Pons (tissue), 1 donor: ENCODE data around the gene ZNF518B.

Experiments used
- DNase-seq: peaks from one replicate; pipeline ENCODE4 v3.0.0-alpha.2; 2016; ENCODE audit warnings: low spot score

Gene ZNF518B, protein sequence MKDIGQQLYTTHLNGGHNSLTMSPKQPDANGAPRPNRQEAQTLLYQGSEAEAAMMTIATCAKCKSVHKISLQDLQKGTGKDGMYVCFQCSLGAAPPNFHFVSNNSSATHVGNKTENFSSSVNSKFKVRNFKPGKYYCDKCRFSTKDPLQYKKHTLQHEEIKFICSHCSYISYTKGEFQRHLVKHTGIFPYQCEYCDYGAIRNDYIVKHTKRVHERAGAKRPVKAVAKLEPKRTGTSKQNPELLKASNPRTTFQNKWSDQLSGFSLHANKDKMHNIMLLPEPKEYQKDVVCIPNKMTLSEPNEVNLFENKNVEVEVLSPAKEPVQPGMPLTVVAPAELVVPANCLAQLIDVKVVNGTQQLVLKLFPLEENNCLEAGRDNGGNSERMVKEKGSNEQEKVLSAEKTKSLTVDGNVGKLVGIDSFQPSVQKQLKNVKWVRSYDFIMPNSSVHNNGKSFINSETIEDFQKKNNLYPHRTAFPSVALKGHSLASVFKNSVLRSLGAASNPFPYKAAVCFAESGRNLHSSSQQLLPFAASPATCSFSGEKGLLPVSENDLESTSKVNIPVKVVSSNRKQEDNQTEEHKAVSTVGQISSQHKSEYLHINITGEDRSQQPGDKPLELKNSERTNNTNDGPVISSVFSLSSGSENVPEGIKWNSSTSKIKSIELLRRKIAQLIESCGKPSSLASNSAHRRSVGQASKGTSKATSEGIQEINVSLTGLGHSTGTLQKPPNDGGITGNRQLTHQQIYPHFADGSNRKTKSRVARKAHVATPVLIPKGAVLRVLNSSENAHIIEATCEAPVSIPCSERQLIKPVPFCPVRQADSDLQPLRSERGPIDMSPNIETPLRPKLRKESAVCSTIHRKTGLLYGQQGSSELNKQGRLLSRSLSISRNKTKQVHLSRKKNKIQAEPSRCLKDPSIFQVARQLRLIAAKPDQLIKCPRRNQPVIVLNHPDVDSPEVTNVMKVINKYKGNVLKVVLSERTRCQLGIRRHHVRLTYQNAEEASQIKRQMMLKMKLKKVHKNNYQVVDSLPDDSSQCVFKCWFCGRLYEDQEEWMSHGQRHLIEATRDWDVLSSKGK

DNA sequence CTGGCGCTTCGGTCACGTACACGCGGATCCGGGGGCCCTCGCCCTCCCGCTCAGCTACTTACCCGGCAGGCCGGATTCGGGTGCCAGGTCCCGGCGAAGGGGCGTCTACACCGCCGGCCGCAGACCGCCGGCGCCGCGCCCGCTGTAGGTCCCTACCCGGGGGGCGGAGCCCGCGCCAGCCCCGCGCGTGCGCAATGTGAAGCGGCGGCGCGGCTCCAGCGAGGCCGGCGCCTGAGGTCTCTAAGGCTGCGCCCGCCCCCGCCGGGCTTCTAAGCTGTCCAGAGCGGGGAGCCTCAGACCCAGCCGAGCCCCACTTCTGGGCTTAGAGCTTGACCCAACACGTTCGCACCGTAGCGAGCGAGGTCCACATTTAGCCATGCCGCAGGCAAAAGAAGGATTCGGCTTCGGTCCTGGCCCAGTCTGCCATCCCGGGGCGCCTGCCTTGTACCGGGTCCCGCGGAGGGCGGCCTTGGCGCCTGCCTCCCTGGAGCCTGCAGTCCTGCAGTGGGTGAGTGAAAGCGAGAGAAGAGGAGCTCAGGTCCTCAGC, at the start of gene ZNF518B:
Gene ZNF518B, minus strand, starts transcription at position 172 of the 547 bp plus-strand sequence. CDS start 11,098 bp downstream, outside the sequence.
- DNase-seq = peak; percentile 31

DNA sequence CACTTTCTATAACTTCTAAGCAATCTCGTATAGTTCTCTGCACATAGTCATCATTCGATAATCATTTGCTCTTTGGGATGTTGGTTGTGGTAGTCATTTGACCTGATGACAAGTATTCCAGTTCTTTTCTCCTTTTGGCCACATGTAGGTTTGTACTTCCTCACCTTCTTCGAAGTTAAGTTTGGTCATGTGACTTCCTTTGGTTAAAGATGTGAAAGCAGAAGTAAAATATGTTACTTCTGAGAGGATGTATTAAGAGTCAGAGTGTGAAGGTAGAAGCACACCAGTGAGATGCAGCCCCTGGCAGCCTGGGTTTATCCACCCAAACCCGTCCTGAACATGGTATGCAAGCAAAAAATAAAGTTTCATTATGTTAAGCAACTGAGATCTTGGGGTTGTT, 48.9 kb upstream of the ZNF518B start:
- DNase-seq = no peak

DNA sequence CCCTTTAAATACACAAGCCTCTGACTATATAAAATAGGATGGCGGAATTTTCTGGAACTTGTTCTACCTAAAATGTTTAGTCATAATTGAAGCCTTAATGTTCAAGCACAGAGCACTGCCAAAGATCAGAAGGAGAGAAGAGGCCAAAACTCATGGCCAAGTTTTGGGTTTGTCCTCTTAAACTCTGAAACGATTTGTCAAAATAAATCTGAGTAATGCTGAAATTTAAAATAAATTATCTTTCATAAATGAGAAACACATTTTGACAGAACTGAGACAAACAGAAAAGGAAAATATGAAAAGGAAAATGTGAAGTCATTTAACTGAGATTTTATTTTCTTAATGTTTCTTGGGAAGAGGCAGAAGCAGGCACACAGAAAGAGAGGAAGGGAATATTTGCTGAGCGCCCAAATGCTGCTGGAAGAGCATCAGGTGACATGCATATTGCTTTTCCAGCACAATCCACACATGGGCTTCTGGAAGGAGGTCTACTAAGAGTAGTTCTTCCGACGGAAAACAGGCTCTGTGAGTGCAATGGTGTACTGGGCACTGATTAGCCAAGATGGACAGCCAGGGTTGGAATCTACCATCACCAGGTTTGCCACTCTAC, 47.4 kb upstream of the ZNF518B start:
- DNase-seq = no peak

DNA sequence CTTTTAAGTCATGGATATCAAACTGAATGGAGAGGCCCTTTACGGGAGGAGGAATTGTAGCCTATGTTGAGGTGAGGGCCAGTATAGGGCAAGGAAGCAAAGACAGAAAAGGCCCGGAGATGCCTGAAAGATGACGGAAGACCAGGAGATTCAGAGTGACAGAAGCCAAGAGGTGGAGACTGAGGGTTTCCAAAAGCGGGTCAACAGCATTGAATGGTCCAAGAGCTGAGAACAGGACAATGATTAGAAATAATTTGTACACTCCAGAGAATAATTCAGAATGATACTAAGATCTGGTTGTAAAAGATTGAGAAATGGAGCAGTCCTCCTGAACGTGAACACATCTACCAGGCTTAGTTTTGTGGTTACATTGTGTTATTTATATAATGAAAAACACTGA, 45.5 kb upstream of the ZNF518B start:
- DNase-seq = no peak

DNA sequence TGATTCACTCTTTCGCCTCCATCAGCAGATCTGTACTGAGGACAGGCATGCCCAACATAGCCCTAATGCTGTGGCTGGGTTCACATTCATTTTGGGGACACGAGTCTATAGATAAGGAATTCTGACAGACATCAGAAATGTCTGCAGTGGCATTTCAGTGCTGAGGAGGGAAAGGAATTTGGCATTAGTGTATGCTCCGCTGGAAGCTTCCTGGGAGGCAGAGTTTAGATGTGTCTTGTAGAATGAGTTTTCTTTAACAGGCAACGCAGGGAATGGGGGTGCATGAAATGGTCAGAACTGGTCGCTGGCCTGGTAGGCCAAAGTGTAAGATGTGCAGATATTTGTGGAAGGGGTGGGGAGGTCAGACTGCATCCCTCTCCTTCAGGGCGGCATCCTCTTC, 43.5 kb upstream of the ZNF518B start:
- no peak for DNase-seq

DNA sequence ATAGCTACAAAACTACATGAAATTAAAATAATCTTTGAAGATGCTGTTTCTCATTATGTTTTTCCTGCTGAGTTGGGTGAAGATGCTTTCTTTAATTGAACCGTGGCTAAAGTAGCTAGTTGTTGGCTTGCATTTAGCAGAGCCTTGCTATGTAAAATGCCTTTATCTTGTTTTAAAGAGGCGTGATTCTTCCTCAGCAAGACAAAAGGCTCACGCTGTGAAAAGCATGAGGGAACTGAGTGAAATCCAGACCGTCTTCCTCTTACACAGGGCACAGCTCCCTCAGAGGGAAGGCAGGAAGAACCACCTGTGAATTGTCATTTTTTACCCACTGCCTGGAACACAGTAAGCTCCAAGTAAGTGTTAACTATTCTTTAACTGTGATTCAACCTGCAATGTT, 39.0 kb upstream of the ZNF518B start:
- DNase-seq = no peak

DNA sequence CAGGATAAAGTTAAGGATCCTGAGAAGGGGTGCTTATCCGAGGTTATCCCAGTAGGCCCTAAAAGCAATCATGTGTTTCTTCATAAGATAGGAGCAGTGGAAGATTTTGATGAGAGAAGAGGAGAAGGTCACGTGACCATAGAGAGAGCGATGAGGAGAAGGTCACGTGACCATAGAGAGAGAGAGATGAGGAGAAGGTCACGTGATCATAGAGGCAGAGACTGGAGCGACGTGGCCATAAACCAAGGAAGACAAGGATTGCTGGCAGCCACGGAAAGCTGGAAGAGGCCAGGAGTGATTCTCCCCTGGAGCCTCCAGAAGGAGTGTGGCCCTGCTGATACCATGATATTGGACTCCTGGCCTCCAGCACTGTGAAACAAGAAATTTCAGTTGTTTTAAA, 38.4 kb upstream of the ZNF518B start:
- DNase-seq = no peak

DNA sequence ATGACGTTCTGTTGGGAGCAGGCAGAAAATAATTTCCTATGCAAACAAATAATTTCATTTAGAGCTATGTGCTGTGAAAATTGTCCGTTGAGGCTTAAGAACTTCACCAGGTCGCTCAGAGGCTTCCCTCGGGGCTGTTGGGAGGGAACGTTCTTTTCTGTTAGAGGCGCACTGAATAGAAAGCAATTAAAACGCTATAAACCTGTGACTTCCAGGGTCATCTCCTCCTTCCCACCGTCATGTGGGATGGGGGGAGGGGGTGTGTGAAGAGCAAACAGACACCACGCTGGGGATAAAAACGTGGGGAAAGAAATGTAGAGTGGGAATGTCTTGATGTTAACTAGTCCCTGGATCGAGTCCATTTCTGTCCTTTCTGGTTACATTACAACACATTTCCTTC, 35.2 kb upstream of the ZNF518B start:
- no peak for DNase-seq

DNA sequence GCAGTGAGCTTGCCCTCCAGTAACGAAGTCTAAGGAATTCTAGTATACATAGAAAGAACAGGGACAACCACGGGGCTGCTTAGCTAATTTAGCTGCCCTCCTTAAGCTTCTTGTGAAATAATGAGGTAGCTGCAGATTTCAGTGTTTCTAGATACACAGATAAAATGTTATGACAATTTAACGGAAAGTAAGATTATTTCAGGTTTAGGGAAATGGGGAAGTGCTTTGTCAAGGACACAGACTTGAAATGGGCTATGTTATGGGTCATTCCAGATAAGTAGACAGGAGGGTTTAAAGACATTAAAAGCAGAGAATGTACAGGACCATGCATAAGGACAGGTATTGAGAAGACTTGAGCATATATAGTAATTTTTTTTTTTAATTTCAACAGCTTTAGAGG, 34.2 kb upstream of the ZNF518B start:
- DNase-seq = no peak

DNA sequence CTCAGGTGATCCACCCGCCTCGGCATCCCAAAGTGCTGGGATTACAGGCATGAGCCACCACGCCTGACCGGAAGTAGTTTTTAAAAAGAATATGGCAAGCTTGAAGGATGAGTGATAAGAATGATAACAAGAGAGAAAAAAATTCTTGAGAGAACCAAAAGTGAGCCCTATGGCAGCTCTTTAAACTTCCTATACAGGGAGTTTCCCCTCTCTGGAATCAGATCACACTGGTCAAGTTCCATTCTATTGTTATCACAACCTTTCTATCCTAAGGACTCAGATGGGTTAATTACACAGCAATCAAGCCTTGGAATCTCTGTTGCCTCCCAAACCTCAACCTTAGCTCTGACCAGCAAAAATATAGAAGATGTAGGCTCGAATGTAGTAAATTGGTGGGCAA, 33.8 kb upstream of the ZNF518B start:
- DNase-seq = no peak

DNA sequence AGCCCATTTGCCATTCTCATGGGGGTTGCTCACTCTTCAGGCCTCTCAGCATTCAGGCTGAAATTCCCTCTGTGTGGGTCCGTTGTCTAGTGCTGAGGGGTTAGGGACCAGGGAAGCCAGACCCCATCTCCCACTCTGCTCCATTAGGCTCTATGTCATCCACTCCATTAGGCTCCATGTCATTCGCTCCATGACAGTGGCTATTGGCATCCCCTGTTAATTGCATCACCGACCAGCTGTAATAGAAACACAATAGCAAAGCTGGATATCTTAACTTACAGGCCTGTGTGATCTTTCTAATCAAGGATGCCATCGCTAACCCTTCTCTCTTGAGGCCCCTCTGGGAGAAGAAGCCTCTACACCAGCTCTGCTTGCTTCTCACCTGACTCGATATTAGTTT, 25.7 kb upstream of the ZNF518B start:
- DNase-seq = no peak

DNA sequence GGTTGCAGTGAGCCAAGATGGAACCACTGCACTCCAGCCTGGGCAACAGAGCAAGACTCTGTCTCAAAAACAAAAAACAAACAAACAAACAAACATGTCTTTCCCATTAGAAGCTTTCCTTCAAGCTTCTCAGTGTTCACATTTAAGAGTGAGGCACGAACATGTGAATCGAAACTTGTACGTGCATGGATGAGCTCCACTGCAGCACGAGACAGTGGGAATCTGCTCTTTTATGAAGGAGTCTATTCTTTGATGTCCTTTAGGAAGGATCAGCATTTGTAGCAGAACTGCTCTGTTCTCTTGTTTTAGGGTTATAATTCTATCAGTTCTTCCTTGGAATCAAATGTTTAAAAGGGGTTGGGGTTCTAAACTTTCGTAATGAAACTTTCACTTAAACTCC, 23.4 kb upstream of the ZNF518B start:
- no peak for DNase-seq

DNA sequence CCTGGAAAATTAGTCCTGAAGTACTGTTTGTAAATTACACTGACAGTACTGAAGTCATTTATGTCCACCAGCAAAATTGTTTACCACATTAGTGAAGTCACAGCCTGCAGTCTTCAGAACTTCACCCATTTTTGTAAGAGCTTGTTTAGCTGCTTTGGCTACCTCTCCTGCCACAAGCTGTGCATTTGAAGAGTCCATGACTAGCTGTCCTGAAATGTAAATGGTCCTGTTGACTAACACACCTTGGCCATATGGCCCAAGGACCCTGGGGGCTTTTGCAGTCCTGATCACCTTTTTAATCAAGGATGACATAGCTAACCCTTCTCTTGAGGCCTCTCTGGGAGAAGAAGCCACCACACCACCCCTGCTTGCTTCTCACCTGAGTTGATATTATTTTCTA, 21.4 kb upstream of the ZNF518B start:
- DNase-seq = no peak

DNA sequence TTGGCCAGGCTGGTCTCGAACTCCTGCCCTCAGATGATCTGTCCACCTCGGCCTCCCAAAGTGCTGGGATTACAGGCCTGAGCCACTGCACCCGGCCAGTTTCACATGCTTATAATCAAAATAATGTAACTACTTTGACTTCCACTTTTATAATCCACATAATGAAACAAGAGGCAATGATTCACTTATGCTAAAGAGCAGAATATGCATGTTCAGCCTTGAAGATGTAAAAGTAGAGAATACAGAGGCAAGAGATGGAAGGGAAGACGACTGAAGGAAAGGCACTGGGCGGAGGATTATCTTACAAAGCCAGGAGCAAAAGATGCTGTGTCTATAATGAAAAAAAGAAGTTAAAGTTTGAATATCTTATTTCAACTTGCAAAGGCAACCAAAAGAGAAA, 13.3 kb upstream of the ZNF518B start:
- DNase-seq = no peak

DNA sequence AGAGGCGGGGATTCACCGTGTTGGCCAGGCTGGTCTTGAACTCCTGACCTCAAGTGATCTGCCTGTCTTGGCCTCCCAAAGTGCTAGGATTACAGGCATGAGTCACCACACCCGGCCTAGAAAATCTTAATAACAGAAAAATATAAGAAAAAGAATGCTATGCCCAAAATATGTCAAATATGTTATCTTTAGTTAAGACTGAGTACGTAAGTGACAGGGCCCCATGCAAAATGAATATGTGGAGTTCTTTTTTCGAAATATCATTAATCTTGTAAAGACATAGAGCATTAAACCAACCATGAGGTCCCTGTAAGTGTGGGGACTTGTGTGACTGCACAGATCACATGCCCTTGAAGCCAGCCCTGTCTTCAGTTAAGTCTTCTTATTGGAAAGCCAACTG, 8.9 kb upstream of the ZNF518B start:
- no peak for DNase-seq

DNA sequence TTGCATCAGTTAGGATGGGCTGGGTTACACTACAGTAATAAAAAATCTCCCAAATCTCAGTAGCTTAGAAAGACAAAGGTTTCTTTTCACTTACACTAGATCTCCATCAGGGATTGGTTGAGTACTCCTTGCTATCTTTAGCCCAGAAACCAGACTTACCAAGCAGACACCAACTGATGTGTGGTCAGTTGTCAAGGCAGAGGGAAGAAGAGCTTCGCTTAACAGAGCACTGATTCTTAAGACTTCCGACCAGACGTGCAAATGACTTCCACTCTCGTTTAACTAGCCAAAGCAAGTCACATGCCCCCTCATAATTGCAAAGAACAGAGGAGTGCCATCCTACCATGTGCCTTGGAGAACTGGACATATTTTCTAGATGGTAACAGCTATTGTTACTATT, 5.7 kb upstream of the ZNF518B start:
- DNase-seq = no peak

DNA sequence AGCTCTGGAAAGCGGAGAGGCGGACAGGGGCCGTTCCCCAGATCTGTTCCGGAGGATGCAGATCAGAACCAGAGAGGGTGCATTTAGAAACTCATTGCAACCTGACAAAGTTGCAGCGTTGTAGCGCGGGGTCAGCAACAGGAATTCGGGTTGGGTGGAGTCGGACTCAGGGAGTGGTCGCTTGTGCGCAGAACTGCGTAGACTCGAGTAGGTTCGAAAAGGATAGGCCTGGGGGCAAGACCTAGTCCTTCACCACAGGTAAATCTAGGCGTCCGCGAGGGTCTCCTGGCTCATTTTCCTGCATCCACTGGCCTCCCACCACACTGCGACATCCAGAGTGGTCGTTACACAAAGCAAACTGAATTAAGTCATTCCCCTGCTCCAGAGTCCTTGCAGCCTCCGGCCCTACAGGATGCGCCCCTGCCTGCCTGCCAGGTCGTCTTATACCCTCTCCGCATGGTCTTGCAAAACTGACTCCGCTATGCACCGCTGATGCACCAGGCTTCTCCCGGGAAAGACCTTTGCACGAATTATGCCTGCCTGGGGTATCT, 4.7 kb upstream of the ZNF518B start:
- no peak for DNase-seq

DNA sequence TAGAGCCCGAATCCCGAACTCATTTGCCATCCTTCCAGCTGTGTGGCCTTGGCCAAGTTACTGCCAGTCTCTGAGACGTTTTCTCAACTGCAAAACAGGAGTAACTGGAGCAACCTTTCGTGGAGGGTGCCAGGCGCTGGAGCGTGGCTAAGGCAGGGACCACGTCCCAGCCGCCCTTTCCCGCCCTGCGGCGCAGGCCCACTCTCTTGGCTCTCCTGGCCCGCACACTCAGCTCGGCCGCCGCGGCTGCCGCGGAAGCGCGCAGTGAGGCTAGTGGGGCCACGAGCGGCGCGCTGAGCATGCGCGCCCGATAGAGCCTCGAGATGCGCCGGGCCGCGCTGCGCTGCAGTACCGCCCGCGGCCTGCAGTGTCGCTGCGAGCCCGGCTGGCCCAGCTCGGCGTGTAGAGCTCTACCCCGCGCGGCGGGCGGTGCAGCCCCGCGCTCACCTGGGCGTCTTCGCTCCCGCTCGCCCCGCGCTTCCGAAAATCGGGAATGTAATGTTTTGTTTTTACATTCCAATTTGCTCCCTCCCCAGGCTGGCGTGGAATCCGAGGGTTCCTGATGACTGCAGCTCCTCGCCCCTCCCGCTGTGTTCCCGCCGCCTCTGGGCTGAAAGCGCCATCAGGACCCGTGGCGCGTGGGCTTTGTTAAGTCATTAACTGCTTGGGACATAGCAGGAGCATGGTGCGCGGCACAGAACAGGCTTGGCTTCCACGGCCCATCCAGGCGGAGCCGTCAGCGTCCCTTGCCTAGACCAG, 4.0 kb upstream of the ZNF518B start:
- peak; percentile 41 for DNase-seq

DNA sequence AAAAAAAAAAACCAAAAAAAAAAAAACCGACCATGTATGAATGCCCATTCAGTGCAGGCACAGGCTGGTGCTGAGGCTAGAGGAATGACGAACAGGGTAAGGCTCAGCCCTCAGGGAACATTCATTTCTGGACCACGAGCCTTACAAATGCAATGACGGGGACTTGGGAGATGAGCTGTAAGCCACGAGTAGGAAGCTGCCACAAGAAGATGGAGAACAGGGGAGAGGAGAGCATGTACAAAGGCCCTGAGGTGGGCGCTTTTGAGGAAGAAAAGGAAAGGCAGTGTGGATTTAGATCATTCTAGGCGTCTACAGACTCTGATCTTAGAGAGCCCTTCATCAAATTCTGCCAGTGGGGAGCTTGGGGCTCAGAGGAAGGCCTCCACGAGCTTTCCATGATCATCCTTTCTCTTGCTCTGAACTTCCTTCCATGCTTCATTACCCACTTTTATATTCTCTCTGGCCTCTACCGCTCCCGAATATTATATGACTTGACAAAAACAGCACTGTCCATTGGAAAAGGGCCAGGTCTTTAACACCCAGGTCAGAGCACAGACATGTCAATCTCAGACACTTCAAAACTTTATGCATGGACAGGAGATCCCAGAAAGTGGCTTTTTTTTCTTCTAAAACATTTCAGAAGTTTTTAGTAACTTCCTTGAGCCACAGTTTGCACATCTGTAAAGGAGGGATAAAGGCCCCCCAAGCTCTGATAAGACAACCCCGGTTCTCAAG, 3.3 kb upstream of the ZNF518B start:
- DNase-seq = no peak

DNA sequence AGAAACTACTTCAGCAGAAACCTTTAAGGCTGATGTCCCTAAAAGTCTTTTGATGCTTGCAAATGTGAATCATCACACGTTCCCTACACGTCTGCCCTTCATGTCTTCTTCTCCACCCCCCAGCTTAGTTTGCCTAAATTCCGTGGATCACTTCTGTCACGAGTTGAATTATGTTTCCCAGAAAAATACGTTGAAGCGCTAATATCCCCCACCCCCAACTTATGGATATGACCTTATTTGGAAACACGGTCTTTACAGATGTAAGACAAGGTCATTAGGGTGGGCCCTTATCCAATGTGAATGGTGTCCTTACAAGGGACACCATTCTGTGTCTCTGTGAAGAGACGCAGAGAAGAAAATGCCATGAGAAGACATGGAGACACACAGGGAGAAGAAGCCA, 2.1 kb upstream of the ZNF518B start:
- DNase-seq = no peak
